RPMI7951 (cell line): Measurements from ENCODE around the gene SETBP1. TPM values are rescaled to one million over a fixed set of nuclear protein-coding genes. Genes with fewer than 3 reads are reported as not detected.

Experiments used
- DNase-seq: peaks from one replicate; pipeline ENCODE4 v3.0.0-alpha.2; 2012; ENCODE audit warnings: low read depth
- total RNA-seq: library from RNA; depleted of rRNA; stranded (reverse); fragments of >200 nt; shearing (Covaris generic); gene quantifications from 2 replicates; pipeline ENCODE4 v1.2.3, GENCODE V29; 2014

SETBP1 gene
- total RNA-seq, 1 experiment from 2014 or later = 5.5 TPM

- DNase-seq = no peak
These were observed 429.0 kb downstream of the SETBP1 start for GRCh38 chr18:45109706-45110105.

DNA sequence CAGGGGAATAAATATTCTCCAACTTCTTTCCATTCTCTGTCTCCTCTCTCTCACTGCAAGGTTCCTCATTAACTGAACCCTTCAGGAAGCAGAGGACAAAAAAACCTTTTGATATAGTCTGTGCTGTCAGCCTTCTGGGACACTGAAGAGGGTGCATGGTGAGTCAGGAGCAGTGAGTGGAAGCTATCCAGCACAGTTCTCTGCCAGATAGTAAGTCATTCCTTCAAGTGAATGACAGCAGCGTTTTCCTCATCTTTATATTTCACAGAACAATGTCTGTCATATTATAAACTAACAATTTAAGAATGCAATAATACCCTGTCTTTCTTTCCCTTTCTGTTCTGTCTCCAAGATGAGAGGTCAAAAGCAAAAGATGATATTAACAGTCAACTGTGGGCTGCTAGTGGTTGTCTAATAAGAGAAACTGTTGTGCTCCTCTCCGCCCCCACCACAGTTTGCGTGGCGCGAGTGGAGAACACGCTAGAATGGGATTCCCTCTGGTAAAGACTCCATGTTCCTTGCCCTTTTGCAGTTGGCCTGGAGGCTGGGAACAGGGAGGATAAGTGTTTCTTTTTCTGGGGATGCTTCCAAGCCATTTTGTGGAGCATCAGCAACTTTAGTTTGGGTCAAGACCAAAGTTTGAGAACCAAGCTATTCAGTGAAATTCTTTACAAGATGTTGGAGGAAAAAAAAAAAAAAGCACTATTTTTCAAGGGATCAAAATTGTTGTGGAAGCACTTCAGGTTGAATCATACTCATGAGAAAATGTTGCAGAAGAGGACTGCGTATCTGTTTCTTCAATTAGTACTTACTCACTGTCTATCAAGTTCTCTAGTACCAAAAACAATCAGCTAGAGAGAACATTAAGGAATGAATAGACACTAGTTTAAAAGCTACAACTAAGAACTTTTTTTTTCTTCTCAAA lies 430.2 kb downstream of the SETBP1 start:
- DNase-seq = peak; percentile 61

DNA sequence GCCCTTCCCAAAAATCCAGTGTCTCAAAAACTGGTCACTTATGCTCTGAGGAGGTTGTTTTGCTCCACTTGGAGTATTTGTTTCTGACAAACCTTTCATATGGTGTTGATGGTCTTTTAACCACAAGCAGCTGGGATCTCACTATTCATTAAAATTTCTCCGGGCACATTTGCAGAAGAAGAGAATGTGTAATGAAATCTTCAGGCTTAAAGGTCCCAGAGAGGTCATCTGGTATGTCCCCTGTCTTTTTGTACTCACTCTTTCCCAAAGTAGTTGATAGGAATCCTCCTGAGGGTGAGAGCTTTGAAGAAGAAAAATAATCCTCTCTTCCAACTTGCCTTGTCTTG lies 430.8 kb downstream of the SETBP1 start:
- peak; percentile 8 for DNase-seq

DNA sequence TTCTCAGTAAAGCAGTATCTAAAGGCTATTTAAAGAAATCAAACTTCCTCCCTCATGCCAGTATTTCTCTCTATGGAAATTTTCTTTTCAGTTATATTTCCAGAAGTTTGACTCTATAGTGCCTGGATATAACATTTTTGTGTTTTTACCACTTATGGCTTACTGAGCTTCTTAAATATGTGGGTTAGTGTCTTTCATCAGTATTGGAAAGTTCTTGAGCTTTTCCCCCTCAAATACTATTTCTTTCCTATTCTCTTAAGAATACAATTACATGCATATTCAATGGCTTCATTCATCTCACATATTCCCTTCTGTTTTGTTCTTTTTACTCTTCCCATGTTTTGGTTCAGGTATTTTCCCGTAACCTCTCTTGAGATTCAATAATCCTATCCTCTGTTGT lies 432.0 kb downstream of the SETBP1 start:
- no peak for DNase-seq

GRCh38 chr18:45116116-45116515 lies 435.4 kb downstream of the SETBP1 start:
- no peak for DNase-seq
